ENCODE measurements around the gene MLLT10. TPM values are rescaled to one million over a fixed set of nuclear protein-coding genes. Genes with fewer than 3 reads are reported as not detected.
A peak's percentile ranks its signal among the peaks of the same experiment; 100 is the strongest.

MLLT10 gene
- total RNA-seq, 1 donor from 2014 or later, result 50.6 TPM

- H3K27me3 Mint-ChIP-seq (ENCODE audit: unreplicated experiment), result peaks cover 15% of the 10 kb centered on the region
- no peaks in the 10 kb centered on the region for H3K9me3 Mint-ChIP-seq (ENCODE audit: unreplicated experiment)
- peak overlapping the region; percentile 4 for H3K27ac Mint-ChIP-seq (ENCODE audit: unreplicated experiment)
- DNase-seq (ENCODE audit: low spot score), result no peak
- H3K36me3 Mint-ChIP-seq (ENCODE audit: low read depth, unreplicated experiment), result peaks cover 13% of the 10 kb centered on the region
- peak overlapping the region; percentile 26 for H3K4me3 Mint-ChIP-seq (ENCODE audit: unreplicated experiment)
- peaks cover 3% of the 10 kb centered on the region for H3K4me1 Mint-ChIP-seq (ENCODE audit: unreplicated experiment)
- no peak for TF ChIP-seq CTCF (IDR thresholded peaks at IDR 0.05; ENCODE audit: unreplicated experiment)
These were observed 212.1 kb downstream of the MLLT10 start for GRCh38 chr10:21746118-21746517.

GRCh38 chr10:21747809-21748208, 213.8 kb downstream of the MLLT10 start:
- H3K27ac Mint-ChIP-seq (ENCODE audit: unreplicated experiment), result no peak overlapping the region
- H3K4me1 Mint-ChIP-seq (ENCODE audit: unreplicated experiment), result peaks cover 7% of the 10 kb centered on the region
- TF ChIP-seq CTCF (IDR thresholded peaks at IDR 0.05; ENCODE audit: unreplicated experiment), result no peak
- DNase-seq (ENCODE audit: low spot score), result no peak
- H3K36me3 Mint-ChIP-seq (ENCODE audit: low read depth, unreplicated experiment), result peaks cover 12% of the 10 kb centered on the region
- no peaks in the 10 kb centered on the region for H3K9me3 Mint-ChIP-seq (ENCODE audit: unreplicated experiment)
- H3K4me3 Mint-ChIP-seq (ENCODE audit: unreplicated experiment), result no peak overlapping the region
- H3K27me3 Mint-ChIP-seq (ENCODE audit: unreplicated experiment), result peaks cover 17% of the 10 kb centered on the region

DNA sequence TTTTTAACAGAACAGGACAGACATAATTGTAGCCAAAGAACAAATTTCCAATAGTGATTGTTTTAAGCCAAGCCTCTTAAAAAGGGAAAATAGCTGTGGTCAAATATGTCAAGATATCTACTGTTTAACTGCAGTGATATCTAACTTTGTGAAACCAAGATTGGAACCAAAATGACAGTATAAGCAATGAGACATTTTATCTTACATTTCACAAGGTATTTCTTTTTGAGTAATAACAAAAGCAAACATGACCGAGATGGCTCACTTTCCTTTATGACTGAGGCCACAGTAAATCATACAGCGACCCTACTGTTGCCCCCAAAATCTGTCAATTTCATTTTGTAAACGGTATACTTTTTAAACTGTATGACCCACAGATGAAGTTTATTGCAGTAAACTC, 215.8 kb downstream of the MLLT10 start:
- no peak overlapping the region for H3K4me3 Mint-ChIP-seq (ENCODE audit: unreplicated experiment)
- H3K4me1 Mint-ChIP-seq (ENCODE audit: unreplicated experiment), result peaks cover 7% of the 10 kb centered on the region
- H3K36me3 Mint-ChIP-seq (ENCODE audit: low read depth, unreplicated experiment), result peaks cover 5% of the 10 kb centered on the region
- no peak for TF ChIP-seq CTCF (IDR thresholded peaks at IDR 0.05; ENCODE audit: unreplicated experiment)
- peaks cover 17% of the 10 kb centered on the region for H3K27me3 Mint-ChIP-seq (ENCODE audit: unreplicated experiment)
- no peak overlapping the region for H3K27ac Mint-ChIP-seq (ENCODE audit: unreplicated experiment)
- DNase-seq (ENCODE audit: low spot score), result no peak
- H3K9me3 Mint-ChIP-seq (ENCODE audit: unreplicated experiment), result no peaks in the 10 kb centered on the region

DNA sequence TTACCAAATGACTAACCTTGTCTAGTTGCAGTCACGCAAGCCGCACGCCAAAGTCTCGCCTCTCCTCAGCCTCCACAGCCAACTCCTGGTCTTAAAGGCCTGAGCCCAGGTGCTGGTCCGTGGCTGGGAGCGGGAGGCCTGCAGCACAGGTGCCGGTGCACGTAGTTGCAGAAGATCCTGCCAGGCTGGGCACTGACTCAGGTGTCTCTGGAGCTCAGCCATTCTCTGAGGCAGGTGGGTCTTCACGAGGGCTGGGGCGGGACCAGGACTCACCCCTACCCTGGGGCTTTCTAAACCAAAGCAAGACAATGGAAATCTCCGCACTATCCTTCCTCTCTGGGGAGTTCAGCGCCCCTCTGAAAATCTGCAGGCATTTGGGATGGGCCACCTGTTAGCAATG, 216.4 kb downstream of the MLLT10 start:
- no peak for DNase-seq (ENCODE audit: low spot score)
- Mint-ChIP-seq H3K9me3 (ENCODE audit: unreplicated experiment) (no peaks in the 10 kb centered on the region), H3K4me1 (ENCODE audit: unreplicated experiment) (peaks cover 7% of the 10 kb centered on the region), H3K4me3 (ENCODE audit: unreplicated experiment) (no peak overlapping the region), H3K27ac (ENCODE audit: unreplicated experiment) (no peak overlapping the region), H3K27me3 (ENCODE audit: unreplicated experiment) (peaks cover 17% of the 10 kb centered on the region), H3K36me3 (ENCODE audit: low read depth, unreplicated experiment) (peaks cover 5% of the 10 kb centered on the region)
- no peak for TF ChIP-seq CTCF (IDR thresholded peaks at IDR 0.05; ENCODE audit: unreplicated experiment)

GRCh38 chr10:21751341-21752310, 217.6 kb downstream of the MLLT10 start:
- Mint-ChIP-seq H3K4me1 (ENCODE audit: unreplicated experiment) (peaks cover 6% of the 10 kb centered on the region), H3K9me3 (ENCODE audit: unreplicated experiment) (no peaks in the 10 kb centered on the region), H3K27me3 (ENCODE audit: unreplicated experiment) (peaks cover 12% of the 10 kb centered on the region), H3K36me3 (ENCODE audit: low read depth, unreplicated experiment) (no peaks in the 10 kb centered on the region), H3K27ac (ENCODE audit: unreplicated experiment) (no peak overlapping the region), H3K4me3 (ENCODE audit: unreplicated experiment) (no peak overlapping the region)
- TF ChIP-seq CTCF (IDR thresholded peaks at IDR 0.05; ENCODE audit: unreplicated experiment), result no peak
- DNase-seq (ENCODE audit: low spot score), result no peak
